OCI-LY7 (cell line): ENCODE data around the gene NOTCH4.

Source experiments
- CTCF ChIP-seq: fragments of 200-600 bp; sonication (generic); conservative IDR thresholded peaks from 2 replicates; pipeline ENCODE4 v1.5.1; 2014; ENCODE audit warnings: mild to moderate bottlenecking, antibody characterized with exemption, low read length, moderate library complexity, mixed read lengths
- EZH2phosphoT487 ChIP-seq: fragments of 200-600 bp; sonication (generic); IDR thresholded peaks from 2 replicates; pipeline ENCODE4 v1.6.1; 2018; ENCODE audit warnings: low read depth, borderline replicate concordance, mild to moderate bottlenecking, mixed run types, antibody characterized with exemption, low read length, moderate library complexity, mixed read lengths

DNA sequence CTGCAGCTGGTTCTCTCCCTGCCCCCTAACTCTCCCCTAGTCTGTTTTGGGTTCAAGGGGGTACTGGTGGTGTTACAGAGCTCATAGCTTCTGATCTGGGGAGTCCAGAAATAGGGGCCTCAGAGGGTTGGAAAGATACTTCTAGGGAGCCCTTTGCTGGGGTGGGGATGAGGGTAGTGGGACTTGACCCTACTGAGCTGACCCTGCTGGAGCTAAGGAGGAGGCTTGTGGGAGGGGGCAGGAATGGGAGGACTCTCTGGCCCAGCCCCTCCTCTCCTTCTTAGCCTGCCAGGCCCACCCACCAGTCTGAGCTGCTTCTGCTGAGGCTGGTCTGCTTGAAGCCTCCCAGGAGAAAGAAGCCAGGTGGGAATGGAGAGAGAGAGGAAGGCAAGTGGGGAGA lies 59.6 kb downstream of the NOTCH4 start, which contains the start of gene EGFL8:
- TF ChIP-seq CTCF (no peak), EZH2phosphoT487 (no peak)
